DMS53 treated with DMSO at 0.1 percent for 48 hours (cell line): ENCODE data around the gene REG3G.

Source experiments
- DNase-seq: peaks from one replicate; lab custom pipeline; 2025; ENCODE audit not compliant: unreplicated experiment; lab: John Stamatoyannopoulos, UW

REG3G gene

DNA sequence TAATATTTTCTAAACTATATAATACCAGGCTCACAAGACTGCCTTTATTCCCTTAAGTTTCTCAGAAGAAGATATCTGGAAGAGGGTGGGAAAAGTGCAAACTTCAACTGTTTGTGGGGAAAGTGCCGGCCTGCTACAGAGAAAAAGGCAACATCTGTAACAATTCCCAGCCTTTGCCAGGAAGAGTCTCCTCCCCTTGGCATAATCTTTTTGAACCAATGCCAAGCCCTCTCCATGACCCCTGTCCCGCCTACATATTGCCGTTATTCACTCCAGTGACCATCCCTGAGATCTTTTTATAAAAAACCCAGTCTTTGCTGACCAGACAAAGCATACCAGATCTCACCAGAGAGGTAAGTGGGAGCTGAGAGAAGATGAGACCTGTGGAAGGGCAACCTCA lies at the start of gene REG3G:
Gene REG3G (plus strand): TSS at position 282 of the 400 bp plus-strand sequence. CDS start 392 bp downstream, outside the sequence.
- no peak for DNase-seq

DNA sequence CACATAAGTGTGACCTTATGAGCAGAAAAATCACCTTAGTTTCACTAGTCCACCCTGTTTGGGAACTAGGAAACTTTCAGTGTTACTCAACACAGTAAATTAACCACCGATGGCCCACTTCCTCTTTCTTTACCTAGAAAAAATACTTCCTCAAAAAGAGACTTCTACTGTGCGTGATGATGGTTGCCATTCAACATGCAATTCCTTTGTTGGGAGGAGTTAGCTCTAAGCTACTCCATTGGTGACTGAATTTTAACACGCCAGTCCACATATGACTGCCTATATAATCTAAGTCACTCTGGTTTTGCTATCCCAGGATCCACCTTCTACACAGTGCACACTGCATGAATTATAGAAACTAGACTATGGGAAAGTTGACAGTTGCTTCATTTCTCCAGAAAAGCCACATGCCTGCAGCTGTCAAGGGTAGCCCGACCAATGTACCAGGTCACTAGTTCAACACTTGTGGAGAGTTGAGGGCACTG lies 47.8 kb upstream of the REG3G start:
- DNase-seq = no peak

DNA sequence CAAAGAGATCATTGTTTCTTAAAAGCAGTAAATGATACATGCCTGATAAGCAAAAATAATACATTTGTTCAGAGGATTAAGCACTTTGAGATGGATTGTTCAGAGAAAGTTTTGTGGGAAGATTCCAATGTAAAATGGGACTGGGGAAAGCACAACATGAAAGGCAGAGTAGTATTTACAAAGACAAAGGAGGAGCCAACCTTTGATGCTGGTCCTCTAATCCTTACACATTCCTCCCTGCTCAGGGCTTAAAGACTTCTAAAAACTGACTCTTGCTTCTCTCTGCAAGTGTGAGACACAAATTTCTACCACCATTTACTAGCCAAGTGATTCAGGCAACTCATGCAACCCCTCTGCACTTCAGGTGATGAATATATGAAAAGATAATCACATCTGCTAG lies 47.2 kb upstream of the REG3G start:
- DNase-seq = no peak

DNA sequence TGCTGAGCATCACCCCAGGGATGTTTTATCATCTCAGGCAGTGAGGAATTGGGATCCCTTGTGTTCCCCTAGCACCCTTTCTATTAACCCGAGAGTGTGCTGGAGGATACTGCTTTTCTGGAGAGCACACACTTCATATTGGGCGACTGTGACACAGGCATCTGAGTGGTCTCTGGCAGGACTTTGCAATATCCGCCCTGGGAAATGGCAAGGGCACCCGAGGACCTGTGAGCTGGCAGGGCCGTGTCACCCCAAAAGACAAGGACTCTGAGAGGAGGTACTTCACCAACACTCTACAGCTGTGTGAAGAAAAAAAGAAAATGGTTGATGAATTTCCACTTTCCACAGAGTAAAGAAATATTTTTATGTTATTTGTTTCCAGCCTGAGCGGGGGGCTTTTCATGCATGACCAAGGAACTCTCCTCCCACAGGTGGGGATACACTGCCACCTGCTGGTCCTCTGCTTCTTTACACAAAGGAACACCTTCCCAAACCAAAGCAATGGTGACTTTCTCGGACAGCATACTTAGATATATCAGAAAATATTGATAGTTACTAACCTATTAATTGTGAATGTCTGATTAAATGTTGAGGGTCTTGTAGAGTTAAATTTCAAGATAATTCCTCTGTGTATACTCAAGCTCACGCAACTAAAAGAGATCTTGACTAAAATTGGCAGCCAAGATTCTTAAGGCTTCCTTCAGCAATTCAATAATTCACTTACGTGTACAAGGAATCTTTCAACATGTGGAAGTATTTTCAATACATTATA lies 45.9 kb upstream of the REG3G start:
- peak; percentile 18 for DNase-seq

DNA sequence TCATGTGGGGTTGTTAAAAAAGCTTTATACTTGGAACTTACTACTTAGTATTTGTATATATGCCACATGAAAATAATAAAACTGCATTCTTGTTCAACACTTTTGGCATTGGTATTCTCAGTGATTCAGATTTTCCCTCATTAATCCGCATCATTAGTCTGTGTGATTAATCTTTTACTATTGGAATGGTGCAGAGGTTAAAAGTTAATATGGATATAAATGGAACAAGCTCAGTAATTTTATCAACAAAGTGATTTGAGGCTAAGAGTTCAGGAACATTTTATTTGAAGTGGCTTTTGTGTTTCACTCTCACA lies 45.4 kb upstream of the REG3G start:
- DNase-seq = no peak

DNA sequence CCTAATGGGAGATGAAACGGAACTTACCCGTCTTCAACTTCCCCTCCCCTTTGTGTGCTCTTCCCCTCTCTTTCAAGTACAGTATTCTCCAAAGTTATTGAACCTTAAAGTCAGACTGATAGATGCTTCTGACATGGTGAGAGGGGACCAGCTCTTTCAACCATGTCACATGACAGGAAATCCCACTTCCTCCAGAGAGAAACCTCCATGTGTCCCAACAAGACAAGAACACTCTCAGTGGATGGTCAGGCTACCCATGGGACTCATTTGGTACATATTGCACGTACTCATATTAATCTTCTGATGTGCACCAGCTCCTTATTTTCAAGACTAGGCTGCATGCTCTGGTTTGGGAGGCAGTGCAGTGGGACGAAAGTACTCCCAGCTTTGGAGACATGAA lies 44.6 kb upstream of the REG3G start:
- DNase-seq = no peak

DNA sequence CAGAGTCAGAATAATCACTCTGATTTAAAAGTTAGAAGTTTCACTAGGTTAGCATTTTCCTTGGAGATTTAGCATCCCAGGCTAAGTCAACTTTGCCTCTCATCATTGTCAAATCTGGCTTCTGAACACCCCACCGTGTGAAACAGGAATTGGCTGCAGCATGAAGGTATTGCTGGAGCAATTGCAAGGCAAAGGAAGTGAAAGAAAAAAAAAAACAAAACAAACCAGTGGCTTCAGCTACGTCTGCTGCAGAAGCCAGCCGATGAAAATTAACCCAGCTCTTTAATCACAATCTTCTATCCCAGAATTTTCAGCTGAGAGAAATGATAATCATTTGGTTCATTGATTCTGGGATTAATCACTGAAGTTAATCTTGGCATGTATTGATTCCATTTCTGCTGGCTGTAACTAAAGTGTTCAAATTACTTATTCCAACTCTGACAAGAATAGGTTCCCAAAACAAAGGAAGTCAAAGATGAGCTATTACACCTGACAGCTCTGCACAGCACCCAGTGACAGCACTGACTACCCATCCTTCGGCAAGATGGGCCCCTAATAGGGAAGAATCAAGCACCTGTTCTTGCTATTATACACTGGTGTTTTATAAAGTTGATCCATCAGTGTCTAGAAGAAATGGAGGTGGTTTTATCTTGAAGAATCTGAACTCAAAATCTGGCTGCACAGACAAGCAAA lies 42.7 kb upstream of the REG3G start:
- no peak for DNase-seq

DNA sequence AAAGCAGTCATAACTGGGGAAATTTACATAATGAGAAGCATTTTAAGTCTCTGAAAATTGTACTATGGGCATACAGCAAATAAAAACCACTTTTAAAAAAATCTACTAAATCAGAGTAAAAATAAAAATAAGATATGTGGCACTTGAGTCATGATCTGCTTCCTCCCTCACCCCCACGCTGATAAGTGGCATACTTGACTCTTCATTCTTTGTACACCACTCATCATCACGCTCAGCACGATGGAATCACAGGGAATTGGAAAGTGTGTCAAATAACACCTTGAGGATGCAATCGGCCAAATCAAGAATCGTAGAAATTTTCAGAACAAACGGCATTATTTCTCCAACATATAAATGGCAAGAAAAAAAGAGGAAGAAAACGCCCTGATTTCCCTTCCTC lies 41.1 kb upstream of the REG3G start:
- no peak for DNase-seq

DNA sequence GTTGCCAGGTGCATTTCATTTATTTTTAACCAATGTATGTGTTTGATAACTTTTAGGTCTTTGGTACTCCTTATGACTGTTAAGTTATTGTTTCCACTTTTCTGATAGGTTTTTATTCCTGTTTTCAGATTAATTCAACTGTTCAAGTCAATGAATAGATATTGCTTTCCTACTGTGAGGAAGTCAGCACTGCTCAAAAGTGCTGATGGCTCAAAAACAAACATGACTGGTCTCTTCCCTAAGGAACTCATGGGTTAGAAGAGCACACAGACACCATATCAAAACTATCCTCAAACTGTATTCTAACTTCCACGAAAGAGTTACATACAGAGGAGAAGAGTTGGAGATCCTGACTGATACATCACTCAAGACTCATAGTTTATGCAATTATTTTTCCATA lies 39.9 kb upstream of the REG3G start:
- no peak for DNase-seq

DNA sequence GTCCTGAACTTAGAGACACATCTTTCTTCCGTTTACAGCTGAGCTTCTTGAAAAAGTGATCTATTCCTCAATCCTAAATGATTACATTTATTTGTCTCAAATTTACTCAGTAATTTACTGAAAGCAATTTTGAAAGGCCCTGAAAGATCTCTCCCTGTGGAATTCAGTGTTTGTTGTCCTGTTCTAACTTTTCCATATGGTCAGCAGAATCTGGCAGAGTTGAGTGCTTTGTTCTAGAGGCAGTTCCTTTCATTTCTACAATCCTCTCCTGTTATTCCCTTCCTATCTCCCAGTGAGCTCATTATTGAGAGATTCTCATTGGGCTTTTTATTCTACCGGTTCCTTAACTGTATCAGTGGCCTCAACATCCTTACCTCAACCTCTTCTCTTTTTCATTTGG lies 36.5 kb upstream of the REG3G start:
- no peak for DNase-seq

DNA sequence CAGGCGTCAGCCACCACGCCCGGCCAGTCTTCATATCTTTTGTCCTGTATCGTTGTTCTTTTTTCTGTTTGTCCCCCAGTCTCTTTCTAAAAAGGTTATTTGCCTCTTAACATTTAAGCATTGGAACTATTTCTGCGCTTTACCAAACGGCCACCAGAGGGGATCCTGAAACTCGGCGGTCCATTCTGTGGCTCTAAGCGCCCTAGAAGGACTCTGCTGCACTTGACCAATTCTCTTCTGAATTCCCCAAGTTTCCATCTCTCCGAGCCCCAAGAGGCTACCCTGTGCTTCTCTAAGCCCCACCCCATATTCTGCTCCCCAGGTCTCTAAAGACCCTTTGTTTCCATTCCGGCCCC lies 33.1 kb upstream of the REG3G start:
- DNase-seq = peak; percentile 53

DNA sequence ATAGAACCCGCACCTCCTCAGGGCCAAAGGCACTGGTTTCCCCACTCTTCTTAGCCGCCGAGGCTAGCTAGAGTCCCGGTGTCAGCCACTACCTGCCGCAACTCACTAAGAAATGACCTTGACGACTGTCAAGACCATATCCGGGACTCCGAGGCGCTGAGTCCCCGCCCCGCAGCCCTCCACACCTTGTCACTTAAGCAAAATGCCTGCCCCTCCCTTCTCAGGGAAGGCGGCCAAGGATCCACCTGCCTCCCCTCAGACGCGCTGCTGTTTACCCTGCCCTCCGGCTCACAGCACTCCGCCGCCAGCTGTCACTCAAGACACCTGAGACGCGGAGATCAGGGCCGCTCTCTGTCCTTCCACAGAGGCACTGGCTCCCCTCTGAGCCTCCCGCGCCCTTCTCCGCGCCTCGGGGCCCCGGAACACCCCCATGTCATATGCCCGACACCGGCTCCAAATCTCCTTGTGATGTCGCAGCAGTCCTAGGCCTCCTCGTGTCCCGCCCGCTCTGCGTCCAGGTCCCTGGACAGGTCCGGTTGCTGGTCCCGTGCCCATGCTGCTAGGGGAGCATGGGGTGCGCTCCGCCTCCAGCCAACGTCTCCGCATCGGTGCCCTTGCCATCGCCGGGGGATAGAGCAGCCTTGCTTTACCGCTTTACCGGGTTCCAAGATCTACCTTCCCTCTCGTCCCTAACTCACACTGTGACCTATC lies 32.5 kb upstream of the REG3G start:
- DNase-seq = peak; percentile 50

DNA sequence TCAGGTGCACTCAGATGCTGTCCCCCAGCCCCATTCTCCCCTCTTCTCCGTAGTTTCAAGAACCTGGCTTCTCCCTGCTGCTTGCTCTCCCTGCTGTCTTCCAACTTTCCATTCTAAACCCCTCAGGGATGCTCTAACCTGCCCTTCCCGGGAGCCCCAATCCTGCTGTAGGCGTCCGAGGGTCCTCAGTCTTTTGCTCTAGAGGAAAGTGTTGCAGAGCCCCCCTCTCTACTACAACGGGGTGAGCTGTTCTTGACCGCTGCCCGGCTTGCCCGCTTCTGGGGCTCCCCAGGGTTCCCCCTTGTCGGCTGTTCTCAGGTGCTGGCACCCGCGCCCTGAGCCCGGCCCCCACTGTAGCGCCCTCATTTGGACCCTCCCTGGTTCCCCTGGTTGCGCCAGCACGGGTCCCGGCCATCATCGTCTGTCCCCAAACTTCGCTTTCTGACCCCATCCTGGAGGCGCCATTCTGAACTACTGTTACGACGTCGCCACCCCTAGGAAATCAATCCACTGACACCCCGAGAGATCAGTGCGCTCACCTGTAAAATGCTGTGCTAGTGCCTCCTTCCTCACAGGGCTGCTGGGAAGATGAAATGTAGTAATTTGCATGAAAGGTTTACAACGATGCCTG lies 31.9 kb upstream of the REG3G start:
- DNase-seq = no peak

DNA sequence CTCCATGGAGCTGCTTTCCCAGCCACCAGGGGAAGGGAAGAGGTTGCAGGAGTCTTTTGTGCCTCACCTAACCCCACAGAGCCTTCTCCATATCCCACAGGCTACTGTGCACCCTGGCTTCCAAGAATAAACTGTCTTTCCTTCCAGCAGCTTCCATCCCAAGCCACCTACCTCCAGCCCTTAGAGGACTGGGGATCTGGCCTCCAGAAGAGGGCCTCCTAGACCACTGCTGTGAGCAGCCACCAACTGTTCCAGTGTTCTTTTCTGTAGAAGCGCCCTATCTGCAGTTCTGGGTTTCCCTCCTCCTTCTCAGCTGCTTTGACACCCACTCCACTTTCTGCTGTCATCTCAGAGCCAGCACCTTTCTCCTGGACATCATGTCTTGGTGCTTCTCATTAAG lies 30.7 kb upstream of the REG3G start:
- DNase-seq = no peak

DNA sequence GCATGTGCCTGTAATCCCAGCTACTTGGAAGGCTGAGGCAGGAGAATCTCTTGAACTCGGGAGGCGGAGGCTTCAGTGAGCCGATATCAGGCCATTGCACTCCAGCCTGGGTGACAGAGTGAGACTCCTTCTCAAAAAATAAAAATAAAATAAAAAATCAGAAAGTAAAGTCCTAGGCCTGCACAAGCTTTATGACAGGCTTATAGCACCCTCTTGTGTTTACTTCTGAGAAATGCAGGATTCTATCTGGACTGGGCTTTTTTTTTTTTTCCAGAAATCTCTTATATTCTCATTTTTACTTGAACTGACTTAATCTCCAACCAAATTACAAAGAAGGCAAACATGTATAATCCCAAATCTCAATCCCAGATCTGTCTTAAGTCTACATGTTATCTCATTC lies 26.1 kb upstream of the REG3G start:
- DNase-seq = peak; percentile 12

DNA sequence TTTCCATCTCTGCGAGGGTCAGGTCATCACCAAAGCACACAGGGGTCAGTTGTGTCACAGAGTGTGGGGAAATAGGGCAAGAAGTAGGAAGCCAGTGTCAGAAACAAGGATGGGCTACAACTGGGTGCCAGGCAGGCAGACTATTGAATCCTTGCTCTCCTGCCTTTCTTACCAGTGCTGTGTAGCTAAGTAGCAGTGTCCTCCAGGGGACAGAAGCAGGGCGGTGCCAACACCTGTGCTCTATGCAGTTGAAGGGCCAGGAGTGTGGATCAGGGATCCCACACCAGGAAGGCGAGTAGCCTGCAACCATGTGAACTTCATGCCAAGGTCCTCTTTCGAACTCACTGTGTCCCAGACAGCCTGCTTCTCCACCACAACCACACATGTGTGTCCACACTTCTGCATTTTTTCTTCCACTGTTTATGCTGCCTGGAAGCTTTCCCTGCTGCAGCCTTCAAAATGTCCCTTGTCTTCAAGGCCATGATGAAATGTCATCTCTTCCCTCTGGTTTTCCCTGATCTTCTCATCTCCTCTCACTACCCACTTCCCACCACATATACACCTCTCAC lies 25.4 kb upstream of the REG3G start:
- no peak for DNase-seq

DNA sequence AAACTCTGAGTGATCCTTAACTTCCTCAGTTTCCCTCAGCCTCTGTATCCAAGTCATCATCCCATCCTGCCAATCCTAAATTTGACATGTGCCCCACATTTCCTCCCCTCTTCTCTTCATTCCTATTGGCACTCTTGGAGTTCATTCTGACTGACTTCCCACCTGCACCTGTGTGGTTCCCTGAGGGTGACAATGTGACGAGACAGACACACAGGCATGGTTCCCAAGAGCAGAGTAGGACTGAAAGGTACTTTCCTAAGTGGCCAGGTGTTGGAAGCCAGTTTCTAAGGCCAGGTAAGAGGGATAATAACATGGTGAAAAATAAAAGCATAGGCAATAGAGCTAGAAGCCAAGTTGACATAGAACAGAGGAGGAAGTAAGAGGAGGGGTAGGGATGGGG lies 24.2 kb upstream of the REG3G start:
- DNase-seq = no peak

DNA sequence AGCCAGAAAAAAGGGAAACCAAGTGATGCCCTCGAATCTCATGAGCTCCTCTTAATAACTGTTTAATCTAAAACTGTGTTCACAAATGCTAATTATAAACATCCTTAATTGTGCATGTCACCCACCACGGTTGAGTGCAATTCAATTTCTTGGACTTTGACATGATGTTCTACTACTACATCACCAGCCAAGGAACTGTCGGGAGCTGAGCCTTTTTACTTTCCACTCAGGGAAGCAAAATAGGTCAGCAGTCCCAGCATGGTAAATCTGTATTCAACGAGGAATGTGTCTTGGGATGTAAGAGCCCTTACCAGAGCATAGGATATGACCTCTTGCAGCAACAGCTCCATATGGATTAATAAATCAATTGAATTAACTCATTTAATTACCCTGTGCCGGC lies 20.8 kb upstream of the REG3G start:
- no peak for DNase-seq

DNA sequence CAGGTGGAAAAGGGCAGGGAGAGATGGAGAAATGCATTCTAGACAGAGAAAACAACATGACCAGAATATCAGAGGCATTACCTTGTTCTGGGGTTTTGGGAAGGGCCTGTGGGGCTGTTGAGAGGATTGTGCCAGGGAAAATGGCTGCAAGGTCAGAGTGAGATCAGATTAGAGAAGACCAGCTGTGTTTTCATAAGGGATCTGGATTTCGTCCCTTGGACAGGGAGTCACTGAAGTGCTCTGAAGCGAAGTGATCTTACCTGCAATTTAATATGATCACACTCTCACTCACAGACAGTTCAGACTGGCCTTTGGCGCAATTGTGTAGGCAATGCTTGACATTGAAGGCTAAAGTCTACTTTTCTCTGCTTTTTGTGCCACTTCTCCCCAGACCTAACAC lies 20.3 kb upstream of the REG3G start:
- DNase-seq = no peak

DNA sequence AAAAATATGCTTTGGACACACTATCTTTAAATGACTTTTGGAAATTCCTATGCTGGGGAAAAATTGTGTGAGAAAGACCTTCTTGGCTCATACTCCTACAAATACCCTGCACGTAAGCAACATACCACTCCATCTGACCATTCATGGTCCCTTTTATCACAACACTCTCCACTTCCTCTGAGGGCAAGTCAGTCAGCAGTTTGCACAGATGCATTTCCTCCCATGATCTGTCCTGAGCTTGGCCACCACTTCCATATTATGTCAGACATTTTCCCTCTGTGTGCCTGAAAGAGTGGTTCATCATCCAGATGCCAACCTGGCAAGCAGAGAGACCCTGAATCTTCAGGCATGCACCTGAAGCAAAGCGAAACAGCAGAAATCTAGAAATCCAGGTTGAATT lies 16.1 kb upstream of the REG3G start:
- DNase-seq = no peak

DNA sequence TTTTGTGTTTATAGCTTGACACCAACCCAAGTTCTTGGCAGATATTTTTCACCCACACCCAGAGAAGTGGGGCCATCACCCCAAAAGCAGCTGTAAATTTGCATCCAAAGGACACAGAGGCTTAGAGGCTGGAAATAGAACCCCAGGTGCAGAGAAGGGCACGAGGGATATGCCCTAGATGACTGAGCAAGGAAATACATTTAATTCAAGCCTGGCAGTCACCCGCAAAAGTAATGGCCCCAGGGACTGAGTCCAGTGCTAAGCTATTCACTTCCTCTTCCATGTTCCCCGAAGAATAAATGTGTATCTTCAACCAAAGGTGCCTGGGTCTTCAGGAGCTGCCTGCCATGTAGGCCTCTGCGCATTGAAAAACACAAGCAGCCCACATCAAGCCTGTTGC lies 14.0 kb upstream of the REG3G start:
- no peak for DNase-seq
